ENCODE results near the gene SAA2. TPM values are rescaled to one million over a fixed set of nuclear protein-coding genes. Genes with fewer than 3 reads are reported as not detected.

The SAA2 gene
- total RNA-seq, 1 donor from 2014 or later, result 4.2 TPM

DNA sequence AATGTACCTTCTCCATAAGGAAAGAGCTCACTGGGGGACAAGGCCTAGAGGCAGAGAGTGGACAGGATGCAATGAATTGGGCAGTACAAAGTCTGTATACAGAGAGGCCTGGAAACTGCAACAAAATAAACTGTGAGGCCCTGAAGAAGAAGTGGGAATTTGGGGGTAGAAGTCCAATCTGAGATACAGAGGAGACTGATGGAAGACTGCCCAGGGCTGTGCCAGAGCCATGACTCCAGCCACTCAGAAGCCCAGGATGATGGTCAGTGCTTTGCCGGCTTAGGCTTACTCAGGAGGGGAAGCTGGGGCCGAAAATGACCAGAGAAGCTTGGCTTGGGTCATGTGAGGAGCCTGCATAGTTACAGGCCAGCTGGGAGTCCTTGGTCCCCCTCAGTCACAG, 17.6 kb downstream of the SAA2 start:
- H3K27ac ChIP-seq, result no peak overlapping the region
- H3K27me3 ChIP-seq, result peaks cover 3% of the 10 kb centered on the region
- no peaks in the 10 kb centered on the region for H3K9me3 ChIP-seq
- ATAC-seq (no peak), DNase-seq (no peak)
- intact Hi-C loops (cut with DNase I), result no loop called here
- H3K4me3 ChIP-seq, result no peak overlapping the region
- no peaks in the 10 kb centered on the region for H3K4me1 ChIP-seq
- TF ChIP-seq, protein P1, sequence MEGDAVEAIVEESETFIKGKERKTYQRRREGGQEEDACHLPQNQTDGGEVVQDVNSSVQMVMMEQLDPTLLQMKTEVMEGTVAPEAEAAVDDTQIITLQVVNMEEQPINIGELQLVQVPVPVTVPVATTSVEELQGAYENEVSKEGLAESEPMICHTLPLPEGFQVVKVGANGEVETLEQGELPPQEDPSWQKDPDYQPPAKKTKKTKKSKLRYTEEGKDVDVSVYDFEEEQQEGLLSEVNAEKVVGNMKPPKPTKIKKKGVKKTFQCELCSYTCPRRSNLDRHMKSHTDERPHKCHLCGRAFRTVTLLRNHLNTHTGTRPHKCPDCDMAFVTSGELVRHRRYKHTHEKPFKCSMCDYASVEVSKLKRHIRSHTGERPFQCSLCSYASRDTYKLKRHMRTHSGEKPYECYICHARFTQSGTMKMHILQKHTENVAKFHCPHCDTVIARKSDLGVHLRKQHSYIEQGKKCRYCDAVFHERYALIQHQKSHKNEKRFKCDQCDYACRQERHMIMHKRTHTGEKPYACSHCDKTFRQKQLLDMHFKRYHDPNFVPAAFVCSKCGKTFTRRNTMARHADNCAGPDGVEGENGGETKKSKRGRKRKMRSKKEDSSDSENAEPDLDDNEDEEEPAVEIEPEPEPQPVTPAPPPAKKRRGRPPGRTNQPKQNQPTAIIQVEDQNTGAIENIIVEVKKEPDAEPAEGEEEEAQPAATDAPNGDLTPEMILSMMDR (IDR thresholded peaks at IDR 0.05), result no peak
- no peaks in the 10 kb centered on the region for H3K36me3 ChIP-seq

- no peak for ATAC-seq
- intact Hi-C loops (cut with DNase I), result no loop called here
- no peak for DNase-seq
- no peaks in the 10 kb centered on the region for H3K9me3 ChIP-seq
- TF ChIP-seq, protein P1 (IDR thresholded peaks at IDR 0.05), result no peak
- no peak overlapping the region for H3K4me3 ChIP-seq
- no peaks in the 10 kb centered on the region for H3K4me1 ChIP-seq
- H3K27me3 ChIP-seq, result peaks cover 3% of the 10 kb centered on the region
- no peak overlapping the region for H3K27ac ChIP-seq
- H3K36me3 ChIP-seq, result no peaks in the 10 kb centered on the region
Measured at GRCh38 chr11:18229501-18229900, 19.0 kb downstream of the SAA2 start.

DNA sequence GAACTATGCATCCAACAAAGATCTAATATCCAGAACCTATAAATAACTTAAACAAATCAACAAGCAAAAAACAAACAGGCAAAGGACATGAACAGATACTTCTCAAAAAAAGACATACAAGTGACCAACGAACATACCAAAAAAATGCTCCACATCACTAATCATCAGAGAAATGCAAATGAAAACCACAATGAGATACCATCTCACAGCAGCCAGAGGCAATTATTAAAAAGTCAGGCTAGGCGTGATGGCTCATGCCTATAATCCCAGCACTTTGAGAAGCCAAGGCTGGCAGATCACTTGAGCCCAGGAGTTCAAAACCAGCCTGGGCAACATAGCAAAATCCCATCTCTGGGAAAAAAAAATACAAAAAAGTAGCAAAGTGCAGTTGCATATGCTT, 22.6 kb downstream of the SAA2 start:
- DNase-seq (no peak), ATAC-seq (no peak)
- intact Hi-C loops (cut with DNase I), result no loop called here
- Histone ChIP-seq H3K27me3 (no peaks in the 10 kb centered on the region), H3K36me3 (no peaks in the 10 kb centered on the region), H3K4me1 (no peaks in the 10 kb centered on the region), H3K9me3 (no peaks in the 10 kb centered on the region), H3K27ac (no peak overlapping the region), H3K4me3 (no peak overlapping the region)
- TF ChIP-seq, protein P1 (IDR thresholded peaks at IDR 0.05), result no peak

DNA sequence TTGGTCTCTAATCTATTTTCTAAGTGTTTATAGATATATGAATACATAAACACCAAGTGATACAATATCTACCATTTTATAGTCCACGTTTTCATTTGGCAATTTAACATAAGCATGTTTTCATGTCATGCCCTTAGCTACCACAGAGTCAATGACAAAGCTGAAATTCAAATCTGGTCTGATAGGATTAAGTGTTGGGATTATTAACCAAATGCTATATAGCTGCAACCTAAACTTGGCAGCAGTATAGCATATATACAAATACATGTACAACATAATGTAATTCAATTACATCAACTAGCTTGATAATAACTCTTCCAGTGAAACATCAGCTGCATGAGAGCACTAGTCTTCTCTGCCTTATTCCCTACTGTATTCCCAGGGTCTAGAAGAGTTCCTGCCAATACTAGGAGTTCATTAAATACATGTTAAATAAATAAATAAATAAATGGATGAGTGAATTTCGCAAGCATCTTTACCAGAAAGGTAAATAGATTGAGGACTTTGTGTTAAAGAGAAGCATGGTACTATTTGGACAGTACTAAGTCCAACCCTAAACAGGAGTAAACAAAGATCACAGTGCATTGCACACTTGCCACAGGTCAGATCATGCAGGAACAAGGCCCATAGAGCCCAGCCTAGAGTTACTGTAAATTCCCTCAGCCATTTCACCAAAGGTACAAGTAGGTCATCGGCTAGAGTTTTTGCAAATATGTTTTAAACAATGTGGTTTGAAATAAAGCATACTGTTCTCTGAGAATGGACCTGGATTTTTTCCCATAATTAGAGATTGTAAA, 24.7 kb downstream of the SAA2 start:
- no peak for ATAC-seq

GRCh38 chr11:18222814-18223421, 25.6 kb downstream of the SAA2 start:
- intact Hi-C loops (cut with DNase I), result no loop called here
- Histone ChIP-seq H3K4me3 (no peak overlapping the region), H3K9me3 (no peaks in the 10 kb centered on the region), H3K27me3 (no peaks in the 10 kb centered on the region), H3K36me3 (no peaks in the 10 kb centered on the region), H3K4me1 (no peaks in the 10 kb centered on the region), H3K27ac (no peak overlapping the region)
- no peak for DNase-seq
- no peak for ATAC-seq
- TF ChIP-seq, protein P1 (IDR thresholded peaks at IDR 0.05), result no peak

More for the DNA sequence above, 24.7 kb downstream of the SAA2 start:
- Histone ChIP-seq H3K27me3 (no peaks in the 10 kb centered on the region), H3K4me1 (no peaks in the 10 kb centered on the region), H3K4me3 (no peak overlapping the region), H3K36me3 (no peaks in the 10 kb centered on the region), H3K27ac (no peak overlapping the region), H3K9me3 (no peaks in the 10 kb centered on the region)
- TF ChIP-seq, protein P1 (IDR thresholded peaks at IDR 0.05), result no peak
- intact Hi-C loops (cut with DNase I), result no loop called here
- DNase-seq, result no peak

Data from upper lobe of right lung (tissue), 1 donor.